Activated CD8-positive, alpha-beta T cell treated with anti-CD3 and anti-CD28 coated beads for 36 hours (primary cell): ENCODE data around the gene SAP30BP. TPM values are rescaled to one million over a fixed set of nuclear protein-coding genes. Genes with fewer than 3 reads are reported as not detected.

Source experiments
- ATAC-seq: fragments of 200-7000 bp; cut with Tn5 transposase; one replicate; pipeline ENCODE4 v1.10.0; 2021; ENCODE audit warnings: mild to moderate bottlenecking, moderate library complexity
- CTCF ChIA-PET: fragments of 350-600 bp; sonication (Branson Sonifier 250); formaldehyde crosslinking; loops from one replicate; lab custom pipeline; 2021; ENCODE audit warnings: antibody characterized with exemption; lab: Charles Lee
- POLR2A ChIA-PET: fragments of 350-600 bp; sonication (Branson Sonifier 250); formaldehyde crosslinking; loops from one replicate; lab custom pipeline; 2021; ENCODE audit warnings: antibody characterized with exemption; lab: Charles Lee
- DNase-seq: peaks from one replicate; pipeline ENCODE4 v3.0.0-alpha.2; 2020
- H3K27ac Mint-ChIP-seq: one replicate; pipeline ENCODE4 v1.8.0; 2021; ENCODE audit warnings: mild to moderate bottlenecking, mixed read lengths
- H3K27me3 Mint-ChIP-seq: one replicate; pipeline ENCODE4 v1.8.0; 2021; ENCODE audit warnings: mixed read lengths
- H3K36me3 Mint-ChIP-seq: one replicate; pipeline ENCODE4 v1.8.0; 2021; ENCODE audit warnings: low read depth, mixed read lengths
- H3K4me1 Mint-ChIP-seq: one replicate; pipeline ENCODE4 v1.8.0; 2021; ENCODE audit warnings: low read depth, mixed read lengths
- H3K4me3 Mint-ChIP-seq: one replicate; pipeline ENCODE4 v1.8.0; 2021; ENCODE audit warnings: mild to moderate bottlenecking, moderate library complexity, mixed read lengths
- H3K9me3 Mint-ChIP-seq: one replicate; pipeline ENCODE4 v1.8.0; 2021; ENCODE audit warnings: mixed read lengths
- CTCF ChIP-seq: fragments of 200-600 bp; IDR thresholded peaks from one replicate; pipeline ENCODE4 v1.8.0; 2022; ENCODE audit warnings: antibody characterized with exemption, mild to moderate bottlenecking
- intact Hi-C: fragments of 100-400 bp; cut with micrococcal nuclease; formaldehyde crosslinking; loops from one replicate; pipeline ENCODE4 v1.10.0; 2022
- total RNA-seq, 2 experiments: library from RNA; stranded (reverse); gene quantifications; one replicate each; pipeline ENCODE4 v1.2.3, GENCODE V29; 2021

Gene SAP30BP
- total RNA-seq, 2 experiments from 2014 or later: 73.0 to 75.8 TPM

- DNase-seq (no peak), ATAC-seq (peak; percentile 15)
- Mint-ChIP-seq H3K4me1 (peaks cover 49% of the 10 kb centered on the region), H3K4me3 (no peak overlapping the region), H3K27me3 (no peaks in the 10 kb centered on the region), H3K36me3 (peaks cover 48% of the 10 kb centered on the region), H3K27ac (peak overlapping the region; percentile 80), H3K9me3 (no peaks in the 10 kb centered on the region)
- intact Hi-C loops: no loop called here
- ChIA-PET CTCF (interaction anchor here (1.6 to 25.7 kb wide), 3 partner anchors 56 to 62 kb away, joined by 6 to 347 read pairs (median 7); partner anchors contain the start of gene SMIM5), POLR2A (interaction anchor here (0.6 to 1.6 kb wide), 3 partner anchors 10 to 469 kb away, joined by 3 to 5 read pairs (median 4); no protein-coding TSS in a partner anchor)
- TF ChIP-seq CTCF: no peak
These were observed 24.9 kb downstream of the SAP30BP start for GRCh38 chr17:75691801-75692626.

GRCh38 chr17:75692976-75693375, 25.8 kb downstream of the SAP30BP start:
- intact Hi-C loops: no loop called here
- Mint-ChIP-seq H3K27ac (no peak overlapping the region), H3K4me1 (peaks cover 42% of the 10 kb centered on the region), H3K27me3 (no peaks in the 10 kb centered on the region), H3K9me3 (no peaks in the 10 kb centered on the region), H3K4me3 (no peak overlapping the region), H3K36me3 (peaks cover 41% of the 10 kb centered on the region)
- DNase-seq (no peak), ATAC-seq (no peak)
- POLR2A ChIA-PET: interaction anchor here (1.6 kb wide), 1 partner anchor 11 kb away, joined by 5 read pairs; no protein-coding TSS in a partner anchor
- no peak for TF ChIP-seq CTCF
- CTCF ChIA-PET: interaction anchor here (0.8 to 25.7 kb wide), 2 partner anchors 41 to 55 kb away, joined by 3 to 347 read pairs; no protein-coding TSS in a partner anchor

GRCh38 chr17:75693500-75694481, 26.7 kb downstream of the SAP30BP start:
- ATAC-seq (no peak), DNase-seq (no peak)
- Mint-ChIP-seq H3K4me1 (peaks cover 34% of the 10 kb centered on the region), H3K9me3 (no peaks in the 10 kb centered on the region), H3K27me3 (no peaks in the 10 kb centered on the region), H3K4me3 (no peak overlapping the region), H3K36me3 (peaks cover 36% of the 10 kb centered on the region), H3K27ac (no peak overlapping the region)
- ChIA-PET CTCF (interaction anchor here (0.8 to 25.7 kb wide), 3 partner anchors 11 to 54 kb away, joined by 3 to 347 read pairs (median 3); no protein-coding TSS in a partner anchor), POLR2A (no interaction called here)
- TF ChIP-seq CTCF: no peak
- intact Hi-C loops: no loop called here

GRCh38 chr17:75694536-75694935, 27.4 kb downstream of the SAP30BP start:
- ChIA-PET POLR2A (interaction anchor here (1.2 kb wide), 1 partner anchor 55 kb away, joined by 3 read pairs; no protein-coding TSS in a partner anchor), CTCF (interaction anchor here (1.3 to 25.7 kb wide), 2 partner anchors 12 to 53 kb away, joined by 3 to 347 read pairs; no protein-coding TSS in a partner anchor)
- peaks cover 37% of the 10 kb centered on the region for H3K36me3 Mint-ChIP-seq
- intact Hi-C loops: no loop called here
- no peak overlapping the region for H3K27ac Mint-ChIP-seq
- DNase-seq (no peak), ATAC-seq (no peak)
- H3K4me3 Mint-ChIP-seq: no peak overlapping the region
- H3K4me1 Mint-ChIP-seq: peaks cover 26% of the 10 kb centered on the region
- H3K27me3 Mint-ChIP-seq: no peaks in the 10 kb centered on the region
- no peaks in the 10 kb centered on the region for H3K9me3 Mint-ChIP-seq
- no peak for TF ChIP-seq CTCF
